GM18909 (cell line): ENCODE results near the gene PPFIBP2.
"Not testable (repeated sequence)": the region's sequence is repeated elsewhere in the genome, so short reads cannot be mapped to it uniquely, and the experiment has no call there.

Experiments
- ATAC-seq: cut with Tn5 transposase; IDR thresholded peaks from one replicate; pipeline ENCODE4 v1.9.1; 2021; ENCODE audit warnings: mild to moderate bottlenecking; ENCODE audit not compliant: unreplicated experiment, poor library complexity

Gene PPFIBP2

DNA sequence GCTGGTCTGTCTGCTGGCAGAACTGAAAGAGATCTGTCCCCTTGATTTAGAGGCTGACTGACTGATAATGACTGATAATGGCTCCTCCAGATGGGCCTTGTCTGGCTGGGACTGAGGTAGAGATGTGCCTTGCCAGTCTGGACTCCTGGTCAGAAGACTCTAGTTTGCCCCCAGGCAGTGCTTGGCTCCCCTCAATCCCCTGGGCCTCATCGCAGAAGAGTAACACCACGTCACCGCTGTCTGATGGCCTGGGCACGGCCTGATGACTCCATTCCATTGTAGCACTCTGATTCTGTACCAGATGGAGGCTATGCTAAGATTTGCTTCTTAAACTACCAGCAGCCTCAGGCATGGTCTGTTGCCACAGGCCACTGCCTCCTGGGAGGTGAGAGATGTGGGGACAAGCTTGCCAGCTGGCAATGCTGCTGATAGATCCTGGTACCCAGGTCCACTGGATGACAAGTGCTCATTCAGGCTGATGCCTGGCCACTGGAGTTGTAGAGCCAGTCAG lies 140.5 kb downstream of the PPFIBP2 start:
- ATAC-seq = no peak

GRCh38 chr11:7655253-7656217 lies 141.7 kb downstream of the PPFIBP2 start:
- ATAC-seq = no peak

DNA sequence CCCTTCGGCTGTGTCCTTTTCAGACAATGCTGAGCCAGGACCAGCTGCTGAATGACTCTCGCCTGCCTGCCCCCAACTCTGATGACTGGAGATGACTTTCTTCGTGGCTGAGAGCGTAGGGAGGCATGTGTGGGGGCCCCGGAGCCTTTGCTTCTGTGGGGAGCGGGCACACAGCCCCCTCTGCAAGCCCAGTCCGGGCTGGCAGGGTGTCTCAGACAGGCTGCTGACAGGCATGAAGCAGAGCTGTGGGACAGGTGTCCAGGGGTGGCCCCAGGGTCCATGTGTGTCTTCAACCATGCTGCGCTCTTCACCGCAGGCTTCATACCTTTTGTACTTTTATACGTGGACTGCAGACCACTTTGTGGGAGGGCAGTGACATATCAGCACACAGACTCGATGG lies 142.9 kb downstream of the PPFIBP2 start:
- no peak for ATAC-seq

DNA sequence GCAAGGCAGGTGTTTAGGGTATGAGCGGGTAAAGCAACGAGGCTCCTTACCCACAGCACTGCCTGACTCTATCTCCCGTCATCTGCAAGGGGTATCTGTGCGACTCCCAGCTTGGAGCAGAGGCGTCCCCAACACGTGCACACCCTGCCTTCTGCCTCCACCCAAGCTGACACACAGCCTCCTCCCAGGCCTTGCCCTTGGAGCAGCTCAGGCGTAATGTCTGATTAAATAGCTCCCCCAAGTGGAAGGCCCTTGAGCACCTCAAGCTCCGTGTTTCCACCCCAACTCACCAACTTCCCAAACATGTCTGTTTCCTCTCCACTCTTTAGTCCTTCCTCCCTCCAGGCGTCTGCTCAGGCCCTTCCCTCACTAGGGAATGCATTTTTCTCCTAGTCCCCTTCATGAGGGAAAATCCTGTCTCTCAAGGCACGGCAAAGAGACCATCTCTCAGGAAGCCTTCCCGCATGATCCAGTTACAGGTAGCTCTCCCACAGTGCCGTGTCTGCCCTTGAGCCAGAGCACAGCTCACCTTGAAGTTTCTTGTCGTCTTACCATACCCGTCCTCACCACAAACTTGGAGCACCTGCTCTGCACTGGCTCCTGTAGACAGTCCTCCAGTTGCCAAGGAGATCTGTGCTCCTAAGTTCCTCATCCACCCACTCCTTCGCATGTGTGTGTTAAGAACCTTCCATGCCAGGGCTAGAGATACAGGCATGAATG lies 143.7 kb downstream of the PPFIBP2 start:
- ATAC-seq = no peak

- not testable (repeated sequence) for ATAC-seq
Measured at GRCh38 chr11:7663531-7663930, 149.7 kb downstream of the PPFIBP2 start.

- no peak for ATAC-seq
Measured at GRCh38 chr11:7664867-7665266, 151.1 kb downstream of the PPFIBP2 start.

GRCh38 chr11:7665473-7666291 lies 151.9 kb downstream of the PPFIBP2 start:
- peak; percentile 99 for ATAC-seq

- ATAC-seq = no peak
Measured at GRCh38 chr11:7666292-7666866, 152.6 kb downstream of the PPFIBP2 start.

DNA sequence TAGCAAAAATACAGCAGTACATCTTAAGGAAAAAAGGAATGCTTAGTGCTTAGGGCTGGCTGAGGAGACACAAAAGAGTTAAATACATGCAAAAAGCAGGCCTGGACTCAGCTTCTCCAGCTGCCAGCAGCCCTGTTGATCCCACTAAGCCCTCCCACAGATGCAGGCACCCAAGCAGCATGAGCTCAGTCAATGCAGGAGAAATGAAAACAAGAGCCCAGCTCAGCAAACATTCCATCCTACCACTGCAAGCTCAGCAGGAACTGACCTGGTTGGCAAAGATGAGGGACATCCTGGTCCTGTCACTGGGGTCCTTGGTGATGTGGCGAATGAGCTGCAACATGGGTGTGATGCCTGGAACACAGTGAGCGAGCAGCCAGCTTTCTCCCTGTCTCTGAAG lies 153.7 kb downstream of the PPFIBP2 start:
- no peak for ATAC-seq

GRCh38 chr11:7668464-7668863 lies 154.7 kb downstream of the PPFIBP2 start:
- no peak for ATAC-seq

DNA sequence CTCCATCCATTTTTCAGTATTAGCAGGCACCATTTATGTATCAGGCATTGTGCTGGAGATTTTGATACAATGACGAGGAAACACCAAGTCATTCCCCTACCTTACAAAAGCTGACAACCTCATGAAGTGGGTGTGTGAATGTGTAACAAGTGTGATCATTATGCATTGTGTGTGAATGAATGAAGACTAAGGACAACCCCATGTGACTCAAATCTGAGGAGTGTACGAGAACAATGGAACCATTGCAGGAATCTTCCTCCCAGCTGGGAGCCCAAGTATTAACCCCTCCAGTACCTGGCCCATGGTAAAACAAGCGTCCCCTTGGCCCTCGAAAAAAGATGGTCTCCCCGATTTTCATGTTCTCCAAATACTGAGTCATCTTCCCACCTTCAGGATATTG lies 155.1 kb downstream of the PPFIBP2 start:
- ATAC-seq = no peak

DNA sequence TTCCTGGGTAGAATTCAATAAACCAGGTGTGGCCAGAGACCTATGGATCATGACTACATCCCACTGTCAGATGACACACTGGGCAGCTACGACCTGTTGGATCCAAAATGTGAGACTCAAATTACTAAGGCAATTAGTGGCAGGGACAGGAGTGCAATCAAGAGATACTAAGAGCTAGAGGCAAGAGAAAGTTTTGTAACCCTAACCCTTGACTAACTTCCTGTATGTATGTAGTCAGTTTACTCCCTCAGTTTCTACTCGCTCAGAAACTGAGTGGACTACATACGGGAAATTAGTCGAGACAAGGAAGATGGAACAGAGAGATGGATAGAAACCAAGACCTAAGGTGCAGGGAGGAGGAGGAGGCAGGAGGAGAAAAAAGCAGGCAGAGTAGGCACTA lies 156.8 kb downstream of the PPFIBP2 start:
- ATAC-seq = no peak

DNA sequence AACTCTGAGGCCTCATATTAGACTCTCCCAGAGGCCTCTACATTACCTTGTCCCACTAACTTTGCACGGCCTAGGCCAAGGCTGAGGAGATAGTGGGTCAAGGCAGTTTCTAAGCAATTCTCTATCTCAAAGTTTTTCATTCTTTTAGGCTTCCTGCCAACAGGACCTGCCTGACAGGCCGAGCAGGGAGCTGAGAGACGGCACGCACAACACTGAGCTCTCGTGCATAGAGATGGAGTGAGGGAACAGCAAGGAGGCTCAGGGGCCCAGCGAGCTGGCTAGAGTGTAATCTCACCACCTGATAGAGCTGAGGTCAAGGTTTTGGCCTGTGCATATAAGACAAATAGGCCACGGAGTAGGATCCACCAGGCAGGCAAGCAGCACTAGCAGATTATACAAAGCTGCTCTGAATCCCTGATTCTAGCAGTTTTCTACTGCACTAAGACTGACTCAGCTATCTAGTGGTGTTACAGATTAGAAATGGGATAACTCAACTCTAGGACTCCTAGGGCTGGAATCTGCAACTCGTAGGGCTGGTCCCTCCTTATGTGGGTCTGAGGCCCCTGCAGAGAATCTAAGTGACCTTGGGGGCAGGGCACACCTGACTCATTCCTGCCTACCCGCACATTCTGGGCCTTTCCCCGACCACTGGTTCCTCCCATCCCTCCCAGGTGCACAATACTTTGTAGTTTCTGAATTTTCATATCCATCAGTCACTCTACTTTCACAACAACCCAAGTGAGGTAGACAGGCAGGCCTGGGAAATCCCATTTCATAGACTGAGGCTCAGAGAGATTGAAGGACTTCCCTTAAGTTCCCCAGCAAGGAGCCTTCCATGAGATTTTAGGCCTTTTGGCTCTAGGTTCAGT lies 157.8 kb downstream of the PPFIBP2 start:
- ATAC-seq = peak; percentile 61

DNA sequence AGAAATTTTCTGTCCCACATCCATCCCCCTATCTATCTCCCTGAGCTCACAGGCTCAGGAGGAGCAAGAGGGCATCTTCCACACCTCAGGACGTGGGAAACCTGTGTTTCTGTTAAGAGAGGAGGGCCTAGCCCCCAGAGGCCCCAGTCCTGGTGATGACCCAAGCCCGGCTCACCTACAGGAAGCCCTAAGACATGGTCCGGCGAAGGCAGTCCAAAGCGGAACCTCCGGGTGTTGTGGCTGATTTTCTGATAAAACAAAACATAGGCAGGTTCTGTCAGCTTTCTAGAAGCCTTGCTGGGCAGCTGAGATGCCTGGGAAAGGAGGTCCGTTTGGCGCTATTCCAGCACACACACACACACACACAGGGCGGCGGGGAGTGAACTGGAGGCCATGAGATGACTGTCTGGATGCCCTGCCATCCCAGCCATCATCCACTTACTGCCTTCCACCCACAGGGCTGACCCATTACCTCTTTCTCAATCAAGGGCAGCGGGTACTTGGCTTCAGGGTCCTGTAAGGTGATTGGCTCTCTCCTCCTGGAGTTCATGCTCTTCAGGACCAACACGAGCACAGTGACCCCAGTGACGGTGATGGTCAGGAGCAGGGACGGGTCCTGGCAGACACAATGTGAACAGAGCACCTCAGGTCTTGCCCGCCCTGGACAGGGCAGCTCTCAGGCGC lies 158.6 kb downstream of the PPFIBP2 start:
- ATAC-seq = no peak

- ATAC-seq = no peak
Measured at GRCh38 chr11:7672960-7673723, 159.3 kb downstream of the PPFIBP2 start, which contains the start of gene CYB5R2. Gene CYB5R2 (minus strand): TSS chr11:7673500. CDS start chr11:7672825, 675 bp downstream.

DNA sequence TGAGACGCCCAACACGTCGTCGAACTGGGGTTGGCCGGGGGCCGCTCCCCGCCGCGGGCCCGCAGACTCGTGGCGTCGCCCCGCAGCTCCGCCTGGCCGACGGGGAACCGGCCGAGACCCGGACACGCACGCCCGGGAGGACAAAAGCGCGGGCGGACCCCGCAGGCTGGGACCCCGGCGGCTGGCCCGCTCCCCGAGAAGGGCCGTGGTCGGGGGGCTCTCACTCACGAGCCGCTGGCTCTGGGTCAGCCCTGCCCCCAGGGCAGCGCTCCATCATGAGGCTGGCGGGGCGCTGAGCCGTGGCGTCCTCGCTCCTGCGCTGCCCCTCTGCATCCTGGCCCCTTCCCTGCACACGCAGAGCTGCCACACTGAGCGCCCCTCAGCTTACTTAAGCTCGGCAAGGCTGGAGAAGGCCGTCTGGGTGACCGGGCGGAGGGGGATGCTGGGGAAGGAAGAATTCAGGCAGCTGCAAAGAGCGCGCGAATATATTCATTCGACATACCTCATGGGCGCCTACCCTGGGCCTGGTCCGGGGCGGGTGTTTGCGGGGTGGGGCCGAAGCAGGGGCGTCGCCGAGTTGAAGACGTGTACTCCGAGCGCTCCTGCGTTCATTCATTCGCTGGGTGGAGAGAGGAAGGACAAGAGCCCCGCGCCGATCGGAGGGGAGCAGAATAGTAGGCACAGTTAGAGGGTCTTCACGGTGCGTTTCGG lies 160.1 kb downstream of the PPFIBP2 start:
- no peak for ATAC-seq

DNA sequence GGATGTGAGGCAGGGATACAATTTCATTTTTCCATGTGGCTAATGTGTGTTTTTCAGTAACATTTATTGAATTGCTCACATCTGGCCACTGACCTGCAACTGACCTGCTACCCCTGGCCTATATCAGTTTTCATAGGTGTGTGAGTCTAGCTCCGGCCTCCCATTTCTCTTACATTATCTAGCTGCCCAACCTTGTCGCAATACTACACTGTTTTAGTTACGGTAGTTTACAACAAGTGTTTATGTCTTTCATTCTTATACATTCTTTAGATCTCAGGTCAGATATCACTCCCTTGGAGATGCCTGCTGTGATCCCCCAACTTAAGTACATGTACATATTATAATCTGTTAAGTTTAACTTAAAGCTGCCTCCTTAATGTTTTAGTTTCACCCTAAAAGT lies 161.8 kb downstream of the PPFIBP2 start:
- no peak for ATAC-seq
